D721Med (cell line): ENCODE results near the gene ARMC2.

Experiments
- DNase-seq: peaks from one replicate; pipeline ENCODE4 v3.0.0; 2011; ENCODE audit warnings: low spot score; ENCODE audit not compliant: insufficient read length
- FAIRE-seq: peaks from 2 replicates; lab custom pipeline; 2011; peaks lifted over from hg19 to GRCh38; lab: Jason Lieb, UNC
- CTCF ChIP-seq: IDR thresholded peaks from 2 replicates; pipeline ENCODE4 v1.5.1; 2012; ENCODE audit warnings: mild to moderate bottlenecking, control low read depth; ENCODE audit not compliant: insufficient read depth; ENCODE audit errors: missing control alignments

The ARMC2 gene

DNA sequence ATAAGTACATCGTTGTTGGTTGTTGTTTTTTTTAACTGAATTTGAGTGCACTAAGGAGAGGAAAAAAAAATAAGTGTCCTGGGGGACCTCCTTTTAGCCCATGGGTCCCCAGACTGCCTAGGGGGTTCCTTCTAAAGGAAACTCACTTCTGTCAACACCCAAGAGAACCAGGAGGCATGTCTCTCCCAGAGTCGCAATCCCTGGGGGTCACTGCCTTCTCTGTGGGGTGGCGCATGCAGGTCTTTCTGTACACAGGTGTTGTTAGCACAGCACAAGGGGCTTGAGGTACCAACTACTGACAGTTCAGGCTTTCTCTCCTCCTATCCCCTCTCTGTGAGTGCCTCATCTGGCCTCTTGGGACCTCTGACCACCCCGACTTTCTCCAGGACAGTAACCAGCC is 7.3 kb upstream of the ARMC2 start:
- FAIRE-seq: no peak

DNA sequence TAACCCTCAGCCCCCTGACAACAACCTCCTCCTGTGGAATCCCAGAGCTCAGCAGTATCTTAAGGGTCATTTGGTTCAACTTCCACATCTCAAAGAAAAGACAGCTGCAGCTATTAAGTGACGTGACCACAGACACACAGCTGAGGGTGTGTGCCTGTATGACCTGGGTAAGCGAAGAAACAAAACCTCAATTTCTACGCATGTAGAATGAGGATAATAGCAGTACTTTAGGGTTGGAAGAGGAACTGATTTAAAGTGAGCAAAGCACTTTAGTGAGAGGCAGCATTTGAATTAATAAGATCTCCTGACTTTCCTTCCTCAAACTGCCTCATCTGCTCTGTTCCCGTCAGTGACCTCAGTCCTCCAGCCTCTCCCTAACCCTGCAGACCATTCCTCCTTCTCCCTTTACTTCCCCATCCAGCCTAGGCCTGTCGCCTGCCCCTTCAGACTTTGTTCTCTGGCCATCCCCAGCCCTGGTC is 6.8 kb upstream of the ARMC2 start:
- FAIRE-seq: no peak

More for the DNA sequence above, 7.3 kb upstream of the ARMC2 start:
- no peak for TF ChIP-seq CTCF
- DNase-seq: no peak

DNA sequence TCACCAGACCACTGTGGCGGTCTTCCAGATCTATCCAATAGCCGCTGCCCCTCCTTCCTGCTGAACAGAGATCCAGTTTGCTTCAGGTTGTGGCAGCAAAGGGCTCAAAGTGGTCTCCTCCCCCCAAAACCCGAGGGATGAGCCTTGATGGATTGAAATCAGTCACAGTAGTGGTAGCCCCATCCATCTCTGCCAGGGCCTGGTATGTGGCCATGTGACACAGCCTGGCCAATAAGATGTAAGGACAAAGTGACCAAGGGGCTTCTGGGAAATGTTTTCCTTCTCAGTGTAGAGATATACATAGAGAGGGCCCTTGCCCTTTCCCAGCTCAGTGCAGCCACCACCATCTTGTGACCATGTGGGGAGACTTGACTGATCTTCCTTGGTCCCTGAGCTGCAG is 4.1 kb upstream of the ARMC2 start:
- DNase-seq (no peak), FAIRE-seq (no peak)
- no peak for TF ChIP-seq CTCF

More for the DNA sequence above, 6.8 kb upstream of the ARMC2 start:
- no peak for TF ChIP-seq CTCF
- DNase-seq: no peak

GRCh38 chr6:108845145-108845544 is 3.1 kb upstream of the ARMC2 start:
- no peak for FAIRE-seq
- no peak for DNase-seq
- no peak for TF ChIP-seq CTCF

GRCh38 chr6:108846101-108846500 is 2.1 kb upstream of the ARMC2 start:
- no peak for FAIRE-seq
- TF ChIP-seq CTCF: no peak
- DNase-seq: no peak

GRCh38 chr6:108846628-108847027 is 1.6 kb upstream of the ARMC2 start:
- DNase-seq (no peak), FAIRE-seq (no peak)
- no peak for TF ChIP-seq CTCF

DNA sequence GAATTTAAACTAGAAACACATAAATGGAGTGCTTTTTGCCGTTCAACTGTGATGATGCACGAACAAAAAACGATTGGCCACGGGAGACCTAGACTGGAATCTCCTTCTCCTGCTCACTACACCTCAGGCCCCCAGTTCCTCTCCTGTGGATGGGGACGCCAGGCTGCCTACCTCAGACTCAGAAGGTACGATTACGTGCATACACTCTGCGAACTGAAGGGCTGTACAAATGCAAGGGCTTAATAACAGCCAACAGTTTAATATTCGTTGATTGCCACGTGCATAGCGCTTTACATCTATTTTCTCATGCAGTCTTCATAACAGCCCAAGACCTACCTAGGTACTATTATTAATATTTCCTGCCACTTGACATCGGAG is 495 bp upstream of the ARMC2 start:
- FAIRE-seq (peak; percentile 16), DNase-seq (no peak)
- no peak for TF ChIP-seq CTCF
